HG03039 (cell line): ENCODE data around the gene SAMD10.
"Not testable (repeated sequence)": the region's sequence is repeated elsewhere in the genome, so short reads cannot be mapped to it uniquely, and the experiment has no call there.

Source experiments
- ATAC-seq: cut with Tn5 transposase; IDR thresholded peaks from one replicate; pipeline ENCODE4 v1.9.1; 2021; ENCODE audit warnings: mild to moderate bottlenecking, moderate library complexity; ENCODE audit not compliant: unreplicated experiment

The SAMD10 gene

GRCh38 chr20:63979557-63980316 is at the start of gene SAMD10:
Gene SAMD10, minus strand, starts transcription at chr20:63979642. Its CDS starts 175 bp downstream, at chr20:63979467.
- no peak for ATAC-seq

- no peak for ATAC-seq
Measured at GRCh38 chr20:64027981-64028685, 48.7 kb upstream of the SAMD10 start.

GRCh38 chr20:64025826-64026412 is 46.5 kb upstream of the SAMD10 start:
- ATAC-seq = no peak

- ATAC-seq = no peak
Measured at GRCh38 chr20:64025101-64025825, 45.8 kb upstream of the SAMD10 start.

GRCh38 chr20:64024141-64024990 is 44.9 kb upstream of the SAMD10 start:
- ATAC-seq = no peak

GRCh38 chr20:64023361-64024140 is 44.1 kb upstream of the SAMD10 start:
- no peak for ATAC-seq

DNA sequence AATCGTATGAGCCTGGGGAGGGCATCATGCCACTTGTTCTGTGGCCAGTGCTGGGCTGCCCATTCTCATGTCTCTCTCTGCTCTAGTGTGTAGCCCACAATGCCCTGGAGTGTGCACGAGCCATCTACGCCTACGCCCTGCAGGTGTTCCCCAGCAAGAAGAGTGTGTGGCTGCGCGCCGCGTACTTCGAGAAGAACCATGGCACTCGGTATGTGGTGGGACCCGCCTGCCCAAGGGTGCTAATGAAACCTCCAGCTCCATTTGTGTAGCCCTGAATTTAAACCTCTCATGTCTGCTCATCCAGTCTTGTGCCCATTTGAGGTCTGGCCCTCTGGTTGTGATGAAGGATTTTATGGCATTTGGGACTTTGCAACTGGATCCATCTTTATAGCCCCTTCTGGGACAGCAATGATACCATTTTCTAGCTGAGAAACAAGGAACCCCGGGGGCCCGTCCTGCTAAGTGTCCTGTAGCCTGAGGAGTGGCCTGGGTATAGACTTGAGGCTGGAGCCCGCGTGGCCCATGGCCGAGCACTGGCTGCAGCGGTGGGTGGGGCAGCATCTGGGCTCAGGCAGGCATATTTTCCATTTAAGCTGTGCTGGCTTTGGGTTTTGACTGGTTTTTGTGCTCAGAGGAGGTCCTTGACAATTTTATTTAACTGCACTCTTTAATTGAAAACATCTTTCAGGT is 43.4 kb upstream of the SAMD10 start:
- no peak for ATAC-seq

GRCh38 chr20:64021124-64021975 is 41.9 kb upstream of the SAMD10 start:
- no peak for ATAC-seq

GRCh38 chr20:64015635-64016034 is 36.2 kb upstream of the SAMD10 start:
- no peak for ATAC-seq

- ATAC-seq = not testable (repeated sequence)
Measured at GRCh38 chr20:64012385-64013154, 33.1 kb upstream of the SAMD10 start.

DNA sequence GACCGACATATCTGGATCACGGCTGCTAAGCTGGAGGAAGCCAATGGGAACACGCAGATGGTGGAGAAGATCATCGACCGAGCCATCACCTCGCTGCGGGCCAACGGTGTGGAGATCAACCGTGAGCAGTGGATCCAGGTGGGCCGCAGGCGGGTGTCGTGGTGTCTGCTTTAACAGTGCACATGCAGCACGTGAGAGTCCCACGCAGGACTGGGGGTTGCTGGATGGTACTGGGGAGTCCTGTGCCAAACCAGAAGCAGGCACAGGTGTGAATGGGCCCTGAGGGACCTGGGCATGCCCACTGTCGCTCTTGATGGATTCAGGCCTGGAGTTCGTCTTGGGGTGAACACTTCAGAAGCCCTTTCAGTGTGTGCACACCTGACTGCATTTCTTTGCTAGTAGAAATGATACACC is 31.9 kb upstream of the SAMD10 start:
- ATAC-seq = no peak

DNA sequence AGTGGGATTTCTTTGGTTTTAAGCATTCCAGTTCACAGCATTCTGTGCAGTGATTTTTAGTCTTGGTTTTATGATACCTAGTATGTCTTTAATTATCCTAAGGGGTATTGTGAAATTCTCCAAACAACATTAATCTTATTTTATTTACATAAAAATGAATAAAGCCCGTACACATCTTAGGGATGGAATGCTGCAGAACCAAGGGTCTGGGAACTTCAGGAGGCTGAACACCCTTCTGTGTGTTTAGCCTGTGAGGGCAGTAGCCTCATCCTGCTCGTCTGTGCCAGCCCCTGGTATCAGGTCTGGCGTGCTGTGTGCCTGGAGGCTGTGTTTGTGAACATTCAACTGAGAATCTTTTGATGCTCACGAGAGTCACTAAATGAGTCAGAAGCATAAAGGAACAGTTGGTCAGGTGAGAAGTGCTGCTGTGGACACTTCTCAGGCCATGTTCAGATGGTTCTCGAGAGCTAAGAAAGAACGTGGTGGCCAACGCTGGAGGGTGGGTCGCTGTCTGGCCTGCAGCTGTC is 31.3 kb upstream of the SAMD10 start:
- ATAC-seq = no peak

- no peak for ATAC-seq
Measured at GRCh38 chr20:64009811-64010387, 30.5 kb upstream of the SAMD10 start.

- no peak for ATAC-seq
Measured at GRCh38 chr20:64006902-64007301, 27.5 kb upstream of the SAMD10 start.

DNA sequence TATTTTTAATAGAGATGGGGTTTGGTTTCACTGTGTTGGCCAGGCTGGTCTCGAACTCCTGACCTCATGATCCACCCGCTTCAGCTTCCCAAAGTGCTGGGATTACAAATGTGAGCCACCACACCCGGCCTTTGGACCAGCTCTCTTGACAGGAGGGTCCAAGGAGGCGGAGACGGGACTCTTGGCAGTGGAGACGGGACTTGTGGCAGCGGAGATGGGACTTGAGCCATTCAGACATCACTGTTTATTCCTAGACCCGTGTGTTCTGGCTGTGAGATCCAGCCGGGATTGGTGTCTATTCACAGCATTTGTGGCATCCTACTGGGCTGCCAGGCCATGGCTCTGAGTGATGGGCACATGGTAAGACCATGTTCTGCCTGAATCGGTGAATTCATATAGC is 27.0 kb upstream of the SAMD10 start:
- ATAC-seq = no peak

DNA sequence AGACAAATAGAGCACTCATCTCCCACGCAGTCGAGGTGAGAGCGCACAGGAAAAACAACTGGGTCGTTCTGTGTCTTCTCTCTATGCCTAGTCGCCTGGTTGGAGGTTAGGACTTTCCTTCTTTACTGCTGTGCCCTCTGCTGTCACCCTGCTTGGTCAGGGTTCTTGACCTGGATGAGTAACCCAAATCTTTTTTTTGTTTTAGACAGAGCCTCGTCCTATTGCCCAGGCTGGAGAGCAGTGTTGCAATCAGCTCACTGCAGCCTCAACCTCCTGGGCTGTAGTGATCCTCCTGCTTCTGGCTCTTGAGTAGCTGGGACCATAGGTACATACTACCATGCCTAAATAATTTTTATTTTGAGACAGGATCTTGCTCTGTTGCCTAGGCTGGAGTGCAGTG is 26.0 kb upstream of the SAMD10 start:
- ATAC-seq = no peak
